ENCODE measurements around the gene IFIT1. TPM values are rescaled to one million over a fixed set of nuclear protein-coding genes. Genes with fewer than 3 reads are reported as not detected.

The IFIT1 gene, protein sequence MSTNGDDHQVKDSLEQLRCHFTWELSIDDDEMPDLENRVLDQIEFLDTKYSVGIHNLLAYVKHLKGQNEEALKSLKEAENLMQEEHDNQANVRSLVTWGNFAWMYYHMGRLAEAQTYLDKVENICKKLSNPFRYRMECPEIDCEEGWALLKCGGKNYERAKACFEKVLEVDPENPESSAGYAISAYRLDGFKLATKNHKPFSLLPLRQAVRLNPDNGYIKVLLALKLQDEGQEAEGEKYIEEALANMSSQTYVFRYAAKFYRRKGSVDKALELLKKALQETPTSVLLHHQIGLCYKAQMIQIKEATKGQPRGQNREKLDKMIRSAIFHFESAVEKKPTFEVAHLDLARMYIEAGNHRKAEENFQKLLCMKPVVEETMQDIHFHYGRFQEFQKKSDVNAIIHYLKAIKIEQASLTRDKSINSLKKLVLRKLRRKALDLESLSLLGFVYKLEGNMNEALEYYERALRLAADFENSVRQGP
- 3.4 to 5.4 TPM (median 3.9 TPM) in 5 replicates for total RNA-seq (2022; extraction: Qiagen RNA extraction)

DNA sequence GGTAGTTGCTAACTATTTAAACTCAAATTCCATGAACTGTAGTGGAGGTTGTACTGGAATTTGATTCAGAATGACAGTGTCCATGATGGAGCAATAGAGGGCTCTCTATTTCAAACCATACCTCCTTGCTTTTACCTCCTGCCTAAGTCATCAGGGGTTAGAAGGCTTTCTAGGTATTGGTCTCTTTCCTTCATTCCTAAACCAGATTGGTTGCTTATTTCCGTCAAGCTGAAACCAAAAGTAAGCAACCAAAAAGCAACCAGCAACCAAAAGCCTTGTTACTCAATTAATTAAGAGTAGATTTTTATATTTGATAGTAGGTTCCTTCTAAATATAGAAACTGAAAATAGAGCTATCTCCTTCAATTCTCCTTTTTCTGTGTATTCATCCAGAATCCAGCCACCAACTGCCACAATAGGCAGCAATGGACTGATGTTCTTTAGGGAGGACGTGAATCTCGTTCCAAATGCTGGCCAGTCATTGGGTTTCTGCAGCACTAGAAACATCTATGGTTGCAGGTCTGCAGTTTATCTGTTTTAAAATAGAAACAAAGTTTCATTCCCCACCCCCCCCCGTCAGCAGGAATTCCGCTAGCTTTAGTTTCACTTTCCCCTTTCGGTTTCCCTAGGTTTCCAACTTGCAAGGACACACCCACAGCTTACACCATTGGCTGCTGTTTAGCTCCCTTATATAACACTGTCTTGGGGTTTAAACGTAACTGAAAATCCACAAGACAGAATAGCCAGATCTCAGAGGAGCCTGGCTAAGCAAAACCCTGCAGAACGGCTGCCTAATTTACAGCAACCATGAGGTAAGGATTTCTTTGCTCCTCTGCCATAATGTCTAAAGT lies at the start of gene IFIT1:
Gene IFIT1 (plus strand): TSS at position 717 of the 850 bp plus-strand sequence. CDS start 90 bp downstream, at position 807.

DNA sequence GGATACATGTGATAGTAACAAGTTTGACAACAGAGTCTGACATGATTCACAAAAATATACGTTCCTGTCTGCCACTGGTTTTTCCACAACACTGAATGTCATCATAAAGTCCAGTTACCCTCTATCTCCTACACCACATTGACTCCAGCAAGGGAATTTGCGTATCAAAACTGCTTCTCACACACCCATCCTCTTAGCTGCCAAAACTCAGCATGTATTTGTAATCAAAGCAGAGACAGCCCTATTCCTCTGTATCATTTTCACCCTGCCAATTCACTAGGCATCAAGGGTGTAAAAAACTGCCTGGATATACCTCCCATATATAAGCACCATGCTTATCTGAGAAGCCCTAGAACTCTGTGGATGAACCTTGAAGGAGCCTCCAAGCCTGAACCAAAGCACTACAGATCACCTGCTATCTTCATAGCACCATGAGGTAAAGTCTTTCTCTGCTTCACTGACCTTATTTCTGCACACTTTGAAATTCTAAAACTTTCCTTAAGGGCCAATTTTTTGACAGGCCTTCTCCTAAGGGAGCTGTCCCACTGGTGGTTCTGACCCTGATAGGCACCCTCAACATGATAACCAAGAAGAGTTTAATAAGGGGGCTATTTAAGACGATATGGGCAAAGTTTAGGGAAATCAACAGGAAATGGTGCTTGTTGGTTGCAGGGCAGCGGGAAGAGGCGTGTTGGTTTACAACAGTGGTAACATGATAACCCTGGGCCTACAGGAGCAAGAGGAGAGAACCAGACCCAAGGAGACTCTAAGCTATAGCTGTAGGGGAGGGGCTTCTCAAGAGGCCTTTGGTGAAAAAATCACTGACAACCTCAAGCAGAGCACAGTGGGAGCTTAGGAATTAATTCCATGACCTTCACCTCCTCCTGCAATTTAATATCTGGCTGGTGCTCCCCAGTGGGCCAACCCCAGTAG lies 14.5 kb upstream of the IFIT1 start, which contains the start of gene IFIT1B:
Gene IFIT1B (plus strand): TSS at position 352 of the 933 bp plus-strand sequence. CDS start 80 bp downstream, at position 432.

DNA sequence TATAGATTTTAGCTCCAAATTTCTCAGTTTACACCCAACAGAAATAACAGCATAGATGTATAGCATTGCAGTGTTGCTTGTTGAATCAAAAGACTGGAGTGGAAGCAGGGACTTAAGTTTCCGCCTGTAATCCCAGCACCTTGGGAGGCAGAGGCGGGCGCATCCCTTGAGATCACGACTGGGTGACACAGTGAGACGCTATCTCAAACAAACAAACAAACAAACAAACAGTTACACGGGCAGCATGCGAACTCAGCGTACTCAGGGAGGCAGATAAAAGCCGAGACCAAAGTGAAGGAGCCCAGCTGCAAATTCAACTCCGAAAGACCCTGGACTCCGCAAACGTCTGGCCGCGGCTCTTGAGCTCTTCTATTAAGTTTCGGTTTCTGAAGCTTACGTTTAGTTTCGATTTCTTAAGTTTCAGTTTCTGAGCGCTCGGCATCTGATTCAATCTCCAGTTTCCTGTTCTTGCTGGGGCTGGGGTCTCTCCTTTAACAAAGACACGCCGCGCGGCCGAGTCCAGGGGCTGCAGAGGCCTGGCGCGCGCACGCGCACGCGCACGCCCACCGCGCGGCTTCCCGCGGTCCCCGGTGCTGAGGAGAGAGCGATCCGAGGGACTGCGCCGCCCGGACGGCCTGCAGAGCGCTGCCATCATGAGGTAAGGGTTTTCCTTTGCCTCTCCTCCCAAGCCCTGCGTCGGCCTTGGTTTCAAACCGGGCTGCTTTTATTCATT lies 21.9 kb downstream of the IFIT1 start, which contains the start of gene IFIT5:
Gene IFIT5 (plus strand): TSS at position 423 of the 733 bp plus-strand sequence. CDS start 231 bp downstream, at position 654.

Other genes with a start within 250 kb of the IFIT1 start
- 0.51 to 0.77 TPM (median 0.68 TPM) in 5 replicates for gene CH25H, start 185.3 kb upstream of the IFIT1 start, total RNA-seq (2022; extraction: Qiagen RNA extraction)
- 40.1 to 52.4 TPM (median 46.2 TPM) in 5 replicates for gene LIPA, start 140.8 kb upstream of the IFIT1 start, total RNA-seq (2022; extraction: Qiagen RNA extraction)
- 1.2 to 2.4 TPM (median 1.9 TPM) in 5 replicates for gene IFIT2, start 90.6 kb upstream of the IFIT1 start, total RNA-seq (2022; extraction: Qiagen RNA extraction)
- 3.2 to 5.4 TPM (median 3.8 TPM) in 5 replicates for gene IFIT3, start 64.6 kb upstream of the IFIT1 start, total RNA-seq (2022; extraction: Qiagen RNA extraction)
- not detected in 5 replicates for gene IFIT1B, start 14.6 kb upstream of the IFIT1 start, total RNA-seq (2022; extraction: Qiagen RNA extraction)
- 7.4 to 12.7 TPM (median 8.9 TPM) in 5 replicates for gene IFIT5, start 21.9 kb downstream of the IFIT1 start, total RNA-seq (2022; extraction: Qiagen RNA extraction)
- 0.45 to 1.2 TPM (median 0.93 TPM) in 5 replicates for gene SLC16A12, start 143.0 kb downstream of the IFIT1 start, total RNA-seq (2022; extraction: Qiagen RNA extraction)

All from A549 treated with AZD2906 at 1 μM for 4 hours (cell line).